Stimulated activated CD8-positive, alpha-beta memory T cell treated with anti-CD3 and anti-CD28 coated beads, Interleukin-7, amount 100 ng/mL, for 24 hours (primary cell): Measurements from ENCODE around the gene RNF175.

Experiments used
- DNase-seq: peaks from one replicate; pipeline ENCODE4 v3.0.0-alpha.2; 2020; ENCODE audit warnings: low read depth

RNF175 gene

DNA sequence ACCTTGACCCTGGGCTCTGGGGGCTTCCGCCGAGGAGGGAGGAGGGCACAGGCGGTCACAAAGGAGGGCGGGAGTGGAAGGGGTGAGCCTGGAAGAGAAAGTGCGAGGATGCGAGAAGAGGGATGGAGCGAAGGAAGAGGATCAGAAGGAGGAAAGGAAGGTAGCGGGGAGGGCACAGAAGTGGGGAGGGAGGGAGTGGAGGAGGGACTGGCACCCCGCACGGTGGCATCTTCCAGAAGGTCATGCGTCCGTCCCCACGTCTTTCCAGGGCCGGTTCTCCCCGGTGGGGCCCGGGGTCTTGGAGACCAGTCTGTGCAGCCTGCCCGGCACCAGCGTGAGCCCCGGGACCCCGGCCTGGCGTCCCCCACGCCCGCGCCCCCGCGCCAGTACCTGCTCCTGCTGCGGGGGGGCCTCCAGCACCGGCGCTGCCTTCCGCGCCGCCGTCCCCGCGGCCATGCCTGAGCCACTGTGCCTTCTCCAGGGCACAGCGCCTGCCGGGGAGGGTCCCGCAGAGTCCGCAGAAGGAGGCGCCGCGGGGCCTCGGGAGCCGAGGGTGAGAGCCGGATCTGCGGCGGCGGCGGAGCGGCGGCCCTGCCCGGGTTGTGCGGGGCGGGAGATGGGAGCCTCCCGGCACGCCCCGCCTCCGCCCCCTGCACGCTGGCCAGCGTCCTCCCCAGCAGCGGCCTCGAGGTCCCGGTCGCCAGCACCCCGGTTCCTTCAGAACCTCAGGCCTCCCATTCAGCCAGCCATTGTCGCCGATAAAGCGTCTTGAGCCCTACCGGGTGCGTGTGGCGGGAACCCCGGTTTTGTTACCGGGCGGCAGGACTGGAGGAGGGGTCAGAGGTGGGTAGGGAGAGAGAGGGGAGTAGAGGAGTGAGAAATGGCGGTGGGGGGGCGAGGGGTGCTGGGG lies at the start of gene RNF175:
Gene RNF175, minus strand, starts transcription at position 618 of the 910 bp plus-strand sequence. Its CDS starts 162 bp downstream, at position 456.
- DNase-seq = no peak

DNA sequence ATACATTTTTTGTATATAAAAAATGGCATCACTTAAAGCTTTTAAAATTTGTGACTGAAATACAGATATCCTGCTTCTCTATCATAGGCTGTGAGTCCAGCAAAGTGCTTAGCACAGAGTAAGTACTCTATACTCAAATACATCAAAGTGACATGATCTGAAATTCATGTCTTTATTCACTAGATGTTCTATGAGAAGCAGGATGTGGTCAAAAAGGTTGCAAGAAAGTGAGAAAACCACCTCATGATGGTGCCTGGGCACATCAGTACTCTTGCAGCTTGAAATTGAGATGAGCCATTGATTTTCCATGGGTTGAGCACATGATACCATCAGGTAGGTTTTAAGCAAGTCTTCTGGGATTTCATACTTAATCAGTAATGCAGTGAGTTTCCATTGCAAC lies 49.5 kb upstream of the RNF175 start:
- no peak for DNase-seq

DNA sequence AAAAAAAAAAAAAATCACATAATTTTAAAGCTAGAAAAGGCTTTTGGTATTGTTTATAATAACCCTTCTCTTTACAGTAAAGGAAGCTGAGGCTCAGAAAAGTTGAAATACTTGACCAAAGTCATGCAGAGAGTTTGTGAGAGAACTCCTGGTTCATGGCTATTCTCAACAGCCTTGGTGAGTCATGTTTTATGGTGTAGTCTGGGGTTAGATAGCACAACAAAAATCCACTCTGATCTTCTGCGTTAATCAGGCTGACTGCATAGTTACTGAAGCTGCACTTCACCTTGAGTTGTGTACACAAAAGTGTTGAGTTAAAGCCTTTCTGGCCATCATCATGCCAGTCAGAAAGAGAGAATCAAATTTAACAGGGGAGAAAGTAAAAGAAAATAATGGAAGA lies 48.4 kb upstream of the RNF175 start:
- DNase-seq = no peak

DNA sequence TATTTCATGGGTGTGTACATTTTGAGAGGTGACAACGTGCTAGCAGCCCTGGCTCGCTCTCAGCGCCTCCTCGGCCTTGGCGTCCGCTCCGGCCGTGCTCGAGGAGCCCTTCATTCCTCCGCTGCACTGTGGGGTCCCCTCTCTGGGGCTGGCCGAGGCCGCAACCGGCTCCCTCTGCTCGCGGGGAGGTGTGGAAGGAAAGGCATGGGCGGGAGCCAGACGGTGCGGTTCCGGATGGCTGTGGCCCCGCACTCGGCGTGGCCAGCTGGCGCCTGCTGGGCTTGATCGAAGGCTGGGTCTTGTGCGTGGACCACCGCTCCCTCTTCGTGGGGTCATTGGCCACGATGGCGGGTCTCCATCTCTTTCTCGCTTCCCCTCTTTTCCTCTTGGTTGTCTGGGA lies 46.2 kb upstream of the RNF175 start:
- DNase-seq = no peak

DNA sequence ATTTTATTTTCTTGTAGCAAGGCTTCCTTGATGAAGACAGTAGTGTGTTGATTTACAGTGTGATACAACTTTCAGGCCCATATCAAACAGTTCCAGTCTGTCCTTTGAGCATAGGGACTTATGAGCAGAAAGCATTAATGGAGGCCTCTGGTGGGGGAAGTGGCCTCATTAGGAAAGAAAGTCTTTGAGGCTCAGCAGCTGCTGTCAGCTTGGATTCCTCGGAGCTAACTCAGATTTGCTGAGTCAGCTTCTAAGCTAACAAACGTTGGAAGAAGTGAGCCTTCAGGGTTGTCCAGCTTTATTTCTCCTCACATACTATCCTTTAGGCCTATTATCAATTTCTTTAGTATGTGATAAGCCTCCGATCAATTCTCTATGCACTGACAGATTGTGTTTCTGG lies 44.9 kb upstream of the RNF175 start:
- DNase-seq = no peak

DNA sequence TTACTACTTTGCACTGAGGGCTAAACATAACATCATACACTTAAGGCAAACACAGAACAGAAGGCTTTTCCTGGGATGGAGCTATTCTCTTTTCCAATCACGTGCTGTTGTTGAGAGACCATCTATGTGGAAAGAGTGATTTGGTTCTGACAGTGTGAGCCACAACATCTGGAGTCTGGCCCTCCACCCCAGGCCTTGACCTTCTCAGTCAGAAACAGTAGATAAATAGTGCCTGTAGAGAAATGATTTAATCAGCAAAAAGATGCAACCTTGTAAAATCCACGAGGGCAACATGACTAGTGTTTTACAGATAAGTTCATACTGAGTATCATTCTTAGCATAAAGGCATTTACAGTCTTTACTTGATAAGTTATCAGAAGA lies 39.9 kb upstream of the RNF175 start:
- no peak for DNase-seq

DNA sequence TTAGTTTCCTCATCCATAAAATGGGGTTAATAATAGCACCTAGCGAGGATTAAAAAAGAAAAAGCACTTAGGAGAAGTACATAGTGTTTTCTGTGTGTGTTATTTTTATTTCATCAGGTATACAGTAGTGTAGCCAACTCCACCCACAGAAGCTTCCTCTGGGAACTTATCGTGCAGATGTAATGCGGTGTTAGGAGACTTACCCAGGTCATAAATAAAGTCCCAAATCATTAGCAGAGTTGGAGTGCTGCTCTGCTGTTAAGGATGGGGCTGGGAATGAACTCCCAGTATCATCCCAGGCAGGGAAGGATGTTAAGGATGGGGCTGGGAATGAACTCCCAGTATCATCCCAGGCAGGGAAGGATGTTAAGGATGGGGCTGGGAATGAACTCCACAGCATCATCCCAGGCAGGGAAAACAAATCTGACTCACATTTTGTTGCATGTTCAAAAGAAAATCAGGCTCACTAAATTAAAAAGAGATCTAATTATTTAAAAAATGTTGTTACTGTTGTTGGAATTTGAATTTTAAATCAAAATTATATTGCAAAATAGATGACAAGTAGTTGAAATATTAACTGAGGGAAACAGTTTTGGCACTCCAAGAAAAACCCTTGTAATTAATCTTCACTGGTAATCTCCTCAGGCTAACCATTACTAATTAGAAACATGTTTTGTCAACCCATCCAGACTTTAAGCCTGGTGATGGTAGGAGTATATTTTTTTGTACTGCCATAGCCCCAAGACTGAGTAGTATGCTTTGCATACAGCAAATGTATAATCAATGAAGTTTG lies 39.3 kb upstream of the RNF175 start:
- DNase-seq = no peak

DNA sequence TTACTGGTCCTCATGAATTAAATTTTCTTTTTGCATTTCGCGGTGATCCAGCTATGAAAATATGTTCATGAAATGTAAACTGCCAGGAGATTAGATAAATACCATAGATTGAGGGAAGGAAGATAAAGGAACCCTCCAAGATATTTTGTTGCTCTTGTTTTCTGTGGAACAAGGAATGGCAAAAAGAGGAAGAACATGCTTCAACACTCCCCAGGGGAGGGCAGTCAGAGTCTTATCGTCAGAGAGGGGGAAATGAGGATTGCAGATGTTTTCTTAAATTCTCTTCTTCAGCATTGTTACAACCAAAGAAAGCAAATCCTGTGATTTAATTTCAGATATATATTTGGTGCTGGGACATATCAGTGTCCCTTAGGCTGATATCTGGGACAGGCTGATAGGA lies 38.6 kb upstream of the RNF175 start:
- no peak for DNase-seq

DNA sequence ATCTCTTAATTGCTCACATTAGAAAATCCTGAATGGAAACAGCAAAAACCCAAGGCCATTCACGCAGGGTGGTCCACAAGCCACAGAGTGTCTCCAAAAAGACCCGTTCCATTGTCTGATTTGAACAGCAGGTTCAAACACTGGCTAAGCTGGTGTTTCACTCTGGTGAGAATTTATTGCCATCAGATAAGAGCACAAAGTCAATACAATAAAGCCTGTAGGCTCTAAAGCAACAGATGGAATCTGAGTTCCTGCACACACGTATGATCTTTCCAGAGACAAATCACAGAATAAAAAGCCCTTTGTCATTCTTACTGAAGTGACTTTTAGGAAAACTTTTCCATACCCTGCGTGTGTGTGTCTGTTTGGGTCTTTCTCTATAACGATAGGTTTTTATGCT lies 34.2 kb upstream of the RNF175 start:
- no peak for DNase-seq

DNA sequence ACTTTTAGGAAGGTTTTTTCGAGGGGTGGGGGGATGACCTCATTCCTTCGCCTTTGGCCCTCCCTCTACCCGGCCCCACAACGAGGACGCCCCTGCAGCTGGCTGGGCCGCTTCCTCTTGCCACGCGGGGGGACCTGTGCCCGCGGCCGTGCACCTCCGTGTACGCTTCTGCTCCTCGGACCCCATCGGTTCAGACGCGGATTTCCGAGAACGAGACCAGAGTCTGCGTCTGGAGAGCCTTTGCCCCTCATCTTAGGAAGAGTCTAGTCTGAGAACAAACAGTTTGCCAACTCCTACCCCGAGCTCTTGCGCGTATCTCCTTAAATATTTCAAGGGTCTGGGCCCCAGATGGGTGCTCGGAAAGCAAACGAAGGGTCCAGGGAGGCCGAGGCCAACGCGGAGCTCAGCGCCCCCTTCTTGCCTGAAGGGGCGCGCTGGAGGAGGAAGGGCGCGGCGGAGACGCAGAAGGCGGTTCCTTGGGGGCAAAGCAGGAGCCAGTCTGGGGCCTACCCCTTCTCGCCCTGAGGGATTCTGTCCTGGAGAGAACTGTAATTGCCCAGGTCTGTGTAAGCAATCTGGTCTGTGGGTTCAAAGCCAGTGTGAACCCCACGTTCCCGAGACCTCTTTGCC lies 32.9 kb upstream of the RNF175 start:
- DNase-seq = no peak

DNA sequence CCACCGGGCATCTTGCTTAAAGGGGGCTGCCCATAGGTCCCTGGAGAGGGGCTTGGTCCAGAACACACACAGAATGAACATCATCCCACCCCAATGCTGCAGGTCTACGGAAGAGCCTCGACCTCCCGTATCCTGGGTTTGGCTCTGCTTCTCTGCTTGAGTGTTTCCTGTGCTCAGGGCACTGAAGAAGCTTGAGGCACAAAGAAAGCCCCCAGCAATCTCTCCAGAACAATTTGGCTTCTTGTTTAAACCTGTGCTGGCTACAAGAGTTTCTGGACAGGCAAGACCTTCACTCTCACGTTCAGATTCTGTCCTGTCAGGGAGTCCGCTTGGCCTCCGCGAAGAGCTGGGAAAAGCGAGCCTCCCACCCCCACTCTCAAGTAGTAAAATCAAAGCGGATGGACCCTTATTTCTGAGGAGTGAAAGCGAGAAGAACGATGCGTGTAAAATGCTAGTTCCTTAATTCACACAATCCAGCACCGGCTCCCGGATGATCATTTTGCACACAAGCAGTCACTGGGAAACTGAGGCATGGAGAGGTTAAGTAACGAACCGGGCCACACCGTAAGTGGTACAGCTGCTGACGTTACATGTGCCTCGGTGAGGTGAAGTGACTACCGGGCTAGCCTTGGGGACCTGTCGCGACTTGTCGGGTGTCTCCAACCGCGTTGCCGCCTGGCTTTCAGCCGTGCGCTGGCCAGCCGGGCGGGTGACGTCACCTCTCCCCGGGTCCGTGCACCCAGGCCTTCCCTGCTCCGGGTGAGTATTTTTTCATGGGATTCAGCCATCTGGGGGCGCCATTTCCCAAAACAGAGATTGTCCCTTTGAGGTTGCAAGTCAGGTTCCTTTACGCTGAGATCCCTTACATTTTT lies 32.2 kb upstream of the RNF175 start:
- DNase-seq = peak; percentile 21

DNA sequence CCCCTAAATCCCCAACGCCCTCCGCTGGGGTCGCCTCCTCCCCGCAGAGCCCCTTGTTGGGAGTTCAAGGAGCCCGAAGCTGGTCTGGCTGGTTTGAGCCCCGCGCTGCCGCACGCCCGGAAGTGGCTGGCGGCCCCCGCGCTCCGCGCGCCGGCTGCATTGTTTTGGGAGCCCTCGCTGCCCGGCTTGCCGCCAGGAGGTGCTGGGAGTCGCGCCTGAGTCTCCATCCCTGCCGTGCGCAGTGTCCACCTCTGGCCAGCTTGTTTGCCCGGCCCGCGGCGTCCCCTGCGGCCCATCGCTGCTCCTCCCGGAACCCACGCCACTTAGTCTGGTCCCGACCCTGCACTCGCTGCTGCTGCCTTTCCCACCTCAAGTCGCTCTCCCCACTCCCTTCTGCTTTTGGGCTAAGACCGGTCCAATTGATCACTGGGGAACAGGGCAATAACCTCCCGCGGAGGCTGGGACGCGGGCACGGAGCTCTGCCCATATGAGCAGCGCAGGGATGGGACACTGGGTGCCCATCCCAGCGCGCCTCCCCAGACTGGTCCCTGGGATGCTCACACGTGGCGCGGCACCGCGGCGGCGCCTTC lies 31.2 kb upstream of the RNF175 start:
- DNase-seq = no peak

DNA sequence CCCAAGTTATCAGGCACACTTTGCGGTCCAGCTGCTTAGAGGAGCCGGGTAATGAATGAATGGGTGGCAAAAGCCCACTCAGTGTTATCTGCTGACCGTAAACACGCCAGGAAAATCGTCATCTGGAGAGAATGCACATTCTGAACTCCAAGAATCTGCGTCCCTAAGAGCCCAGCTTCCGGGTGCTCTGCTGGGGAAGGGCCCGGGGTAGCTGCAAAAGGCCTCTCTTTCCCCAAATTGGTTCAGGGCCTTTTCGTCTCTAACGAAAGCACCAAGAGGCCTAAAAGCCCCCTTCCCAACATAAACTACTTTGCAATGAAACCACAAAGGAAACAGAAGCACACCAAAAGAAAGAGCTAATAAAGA lies 30.7 kb upstream of the RNF175 start:
- no peak for DNase-seq

DNA sequence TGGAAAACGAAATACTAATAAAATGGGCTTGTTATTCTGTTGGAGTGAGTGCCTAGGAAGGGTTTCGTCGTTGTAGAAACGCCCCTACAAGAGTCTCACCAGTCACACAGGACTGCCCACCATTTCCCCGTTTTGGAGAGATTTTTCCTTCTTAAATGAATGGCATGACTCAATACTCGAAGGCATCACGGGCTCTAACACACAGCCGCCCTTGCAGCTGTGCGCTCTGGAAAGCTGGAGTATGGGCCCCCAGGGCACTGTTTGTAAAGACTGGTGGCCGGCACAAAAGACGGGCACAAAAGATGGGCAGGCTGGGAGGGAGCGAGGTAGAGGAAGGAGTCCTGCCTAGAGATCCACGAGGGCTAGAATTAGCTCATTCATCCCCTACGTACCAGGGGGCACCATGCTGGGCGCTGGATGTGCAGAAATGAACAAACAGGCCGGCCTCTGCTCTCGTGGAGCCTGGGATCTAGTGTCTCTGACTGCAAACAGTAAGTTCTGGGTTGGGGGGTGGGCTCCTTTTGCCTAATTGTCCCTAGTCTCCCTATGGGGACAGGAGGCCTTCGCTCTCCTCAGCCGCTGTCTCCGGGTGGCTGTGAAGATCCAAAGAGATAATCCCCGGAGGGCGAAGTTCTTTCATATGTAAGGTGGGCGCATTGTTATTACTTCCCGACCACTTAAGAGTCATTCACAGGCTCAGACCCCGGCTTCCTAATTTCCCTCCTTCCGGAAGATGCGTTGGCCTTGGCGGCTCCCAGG lies 30.1 kb upstream of the RNF175 start:
- no peak for DNase-seq

DNA sequence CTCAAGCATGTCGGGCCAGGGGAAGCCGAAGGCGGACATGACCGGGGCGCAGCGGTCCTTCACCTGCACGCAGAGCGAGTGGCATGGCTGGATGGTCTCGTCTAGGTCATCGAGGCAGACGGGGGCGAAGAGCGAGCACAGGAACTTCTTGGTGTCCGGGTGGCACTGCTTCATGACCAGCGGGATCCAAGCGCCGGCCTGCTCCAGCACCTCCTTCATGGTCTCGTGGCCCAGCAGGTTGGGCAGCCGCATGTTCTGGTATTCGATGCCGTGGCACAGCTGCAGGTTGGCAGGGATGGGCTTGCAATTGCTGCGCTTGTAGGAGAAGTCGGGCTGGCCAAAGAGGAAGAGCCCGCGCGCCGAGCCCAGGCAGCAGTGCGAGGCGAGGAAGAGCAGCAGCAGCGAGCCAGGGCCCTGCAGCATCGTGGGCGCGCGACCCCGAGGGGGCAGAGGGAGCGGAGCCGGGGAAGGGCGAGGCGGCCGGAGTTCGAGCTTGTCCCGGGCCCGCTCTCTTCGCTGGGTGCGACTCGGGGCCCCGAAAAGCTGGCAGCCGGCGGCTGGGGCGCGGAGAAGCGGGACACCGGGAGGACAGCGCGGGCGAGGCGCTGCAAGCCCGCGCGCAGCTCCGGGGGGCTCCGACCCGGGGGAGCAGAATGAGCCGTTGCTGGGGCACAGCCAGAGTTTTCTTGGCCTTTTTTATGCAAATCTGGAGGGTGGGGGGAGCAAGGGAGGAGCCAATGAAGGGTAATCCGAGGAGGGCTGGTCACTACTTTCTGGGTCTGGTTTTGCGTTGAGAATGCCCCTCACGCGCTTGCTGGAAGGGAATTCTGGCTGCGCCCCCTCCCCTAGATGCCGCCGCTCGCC lies 28.8 kb upstream of the RNF175 start, which contains the start of gene SFRP2:
Gene SFRP2, minus strand, starts transcription at position 671 of the 864 bp plus-strand sequence. Its CDS starts 248 bp downstream, at position 423.
- DNase-seq = no peak

DNA sequence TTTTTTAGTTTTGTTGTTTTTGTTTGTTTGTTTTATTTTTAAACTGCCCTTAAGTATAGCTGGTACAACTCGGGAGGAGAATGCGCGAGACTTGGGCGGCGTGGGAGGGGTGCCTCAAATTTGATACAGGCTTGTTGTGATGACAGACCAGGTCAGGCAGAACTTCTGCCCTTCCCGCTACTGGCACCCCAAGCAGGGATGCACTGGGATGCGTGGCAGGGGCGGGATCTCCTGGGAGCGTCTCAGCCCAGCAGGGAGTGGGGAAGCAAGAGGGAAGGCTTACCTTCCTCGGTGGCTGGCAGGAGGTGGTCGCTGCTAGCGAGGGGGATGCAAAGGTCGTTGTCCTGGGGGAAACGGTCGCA lies 28.2 kb upstream of the RNF175 start:
- no peak for DNase-seq

DNA sequence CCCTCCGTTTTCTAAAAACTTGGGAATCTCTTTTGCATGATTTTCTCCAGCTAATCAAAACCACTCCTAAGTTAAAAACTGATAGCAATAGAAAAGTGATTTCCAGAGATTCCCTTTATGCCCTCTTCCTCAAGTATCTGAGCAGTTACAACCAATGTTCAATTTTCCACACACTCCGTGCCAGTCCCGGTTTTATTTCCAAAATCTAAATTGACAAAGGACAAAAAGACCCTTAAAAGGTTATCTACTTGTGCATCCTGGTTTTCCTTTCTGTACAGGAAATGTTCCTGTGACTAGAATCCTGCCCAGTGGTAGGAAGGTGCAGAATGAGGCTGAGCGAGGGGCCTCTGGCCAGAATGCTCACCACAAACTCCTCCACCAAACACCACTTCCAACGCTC lies 27.8 kb upstream of the RNF175 start:
- DNase-seq = no peak

DNA sequence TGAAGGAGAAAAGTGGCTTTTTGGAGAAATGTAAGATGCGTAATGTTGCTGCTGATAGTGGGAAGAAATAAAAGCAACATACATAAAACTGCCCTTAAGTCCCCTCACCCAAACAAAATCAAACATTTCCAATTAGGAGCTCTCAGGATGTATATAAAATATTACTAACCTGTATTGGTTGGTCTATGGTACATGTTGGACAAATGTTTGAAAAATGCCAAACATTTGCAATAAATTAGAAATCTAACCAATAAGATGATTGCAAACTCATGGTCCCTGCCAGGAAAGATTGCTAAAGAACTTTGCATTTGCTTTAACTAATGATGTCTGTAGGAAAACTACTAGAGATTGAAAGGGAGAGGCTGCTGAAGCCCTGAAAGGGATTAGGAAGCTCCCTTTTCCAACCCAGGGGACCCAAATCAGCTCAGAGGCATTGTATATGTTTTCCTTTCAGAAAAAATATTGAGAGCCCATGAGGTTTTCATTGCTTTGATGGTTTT lies 27.3 kb upstream of the RNF175 start:
- DNase-seq = no peak

DNA sequence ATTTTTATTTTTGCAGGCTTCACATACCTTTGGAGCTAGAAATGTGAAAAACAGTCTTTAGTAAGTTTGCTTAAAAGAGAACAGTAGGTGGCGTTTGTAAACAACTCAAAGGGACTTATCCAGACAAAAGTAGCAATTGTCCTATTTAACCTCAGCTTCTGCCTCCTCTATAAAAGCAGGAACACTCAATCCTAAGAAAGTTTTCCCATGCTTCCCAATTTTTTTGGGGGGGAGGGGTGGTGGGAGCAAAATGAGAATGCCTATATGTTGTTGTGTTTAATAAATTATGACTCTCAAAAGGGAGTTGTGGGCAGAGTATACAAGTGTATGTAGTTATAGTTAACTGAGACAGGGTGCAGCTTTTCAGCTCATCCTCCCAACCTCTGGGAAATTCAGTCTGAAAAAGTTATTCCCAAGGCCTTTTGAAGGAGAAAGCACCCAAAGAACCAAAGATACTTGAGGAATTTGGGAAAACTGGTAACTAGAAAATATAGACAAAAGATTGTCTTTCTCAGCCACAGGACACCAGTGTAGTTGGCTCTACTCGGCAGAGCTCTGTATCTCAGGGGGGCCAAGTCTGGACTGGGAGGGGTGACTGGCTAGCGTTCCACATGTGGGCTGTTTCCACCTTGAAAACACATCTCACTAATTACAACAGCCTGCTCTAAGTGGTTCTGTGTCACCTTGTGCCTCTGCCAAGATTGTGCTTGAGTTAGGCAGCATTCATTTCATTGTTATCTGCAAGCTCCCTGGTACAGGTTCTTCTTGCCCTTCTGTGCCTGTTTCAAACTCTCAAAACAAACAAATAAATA lies 26.3 kb upstream of the RNF175 start:
- no peak for DNase-seq
